Tongue (tissue), 3 donors: ENCODE data around the gene FRMPD4. TPM values are rescaled to one million over a fixed set of nuclear protein-coding genes. Genes with fewer than 3 reads are reported as not detected.

Experiments
- DNase-seq: peaks from one replicate; pipeline ENCODE4 v3.0.0-alpha.2; 2015
- small RNA-seq: library from RNA; depleted of rRNA; stranded (forward); fragments of <200 nt; gene quantifications from one replicate; pipeline ENCODE3, GENCODE V24; 2014; ENCODE audit warnings: low replicate concordance
- total RNA-seq: library from RNA; depleted of rRNA; stranded (reverse); fragments of >200 nt; gene quantifications from one replicate; pipeline ENCODE4 v1.2.3, GENCODE V29; 2014

The FRMPD4 gene
- total RNA-seq, 1 donor from 2014 or later = 0.41 TPM

DNA sequence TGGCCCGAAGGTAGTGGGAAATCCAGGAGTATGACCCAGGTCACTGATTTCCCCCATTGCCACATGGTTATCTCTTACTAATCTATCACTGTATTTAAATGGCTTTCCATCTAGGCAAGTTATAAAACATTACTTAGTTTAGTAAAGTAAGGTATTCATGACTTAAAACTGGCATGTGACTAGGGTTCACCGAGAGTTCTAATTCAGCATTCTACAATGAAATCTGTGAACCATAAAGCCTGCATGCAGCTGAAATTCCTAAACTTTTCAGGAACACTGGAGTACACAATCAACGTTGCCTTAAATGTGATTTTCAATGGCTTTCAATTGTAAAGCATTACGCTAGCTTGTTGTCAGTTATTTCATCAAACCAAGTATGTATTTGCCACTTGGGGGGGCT, 630.2 kb downstream of the FRMPD4 start:
- DNase-seq = no peak

DNA sequence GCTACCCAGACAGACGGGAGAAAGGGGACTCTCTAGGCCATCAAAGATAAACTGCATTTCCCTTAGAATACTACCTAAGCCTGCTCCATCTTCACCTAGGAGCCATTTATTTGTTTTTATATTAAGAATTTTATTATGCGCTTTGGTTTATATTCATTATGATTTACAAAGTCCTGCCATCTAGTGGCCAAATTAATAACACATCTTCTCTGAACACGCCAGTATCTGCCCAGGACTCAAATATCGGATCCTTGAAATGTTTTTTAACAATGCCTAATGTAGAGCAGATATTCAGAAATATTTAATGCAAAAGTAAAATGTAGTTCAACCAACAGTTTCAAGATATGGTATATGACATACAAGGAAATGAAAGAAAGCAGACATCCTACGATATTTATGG, 632.2 kb downstream of the FRMPD4 start:
- DNase-seq = peak; percentile 41

DNA sequence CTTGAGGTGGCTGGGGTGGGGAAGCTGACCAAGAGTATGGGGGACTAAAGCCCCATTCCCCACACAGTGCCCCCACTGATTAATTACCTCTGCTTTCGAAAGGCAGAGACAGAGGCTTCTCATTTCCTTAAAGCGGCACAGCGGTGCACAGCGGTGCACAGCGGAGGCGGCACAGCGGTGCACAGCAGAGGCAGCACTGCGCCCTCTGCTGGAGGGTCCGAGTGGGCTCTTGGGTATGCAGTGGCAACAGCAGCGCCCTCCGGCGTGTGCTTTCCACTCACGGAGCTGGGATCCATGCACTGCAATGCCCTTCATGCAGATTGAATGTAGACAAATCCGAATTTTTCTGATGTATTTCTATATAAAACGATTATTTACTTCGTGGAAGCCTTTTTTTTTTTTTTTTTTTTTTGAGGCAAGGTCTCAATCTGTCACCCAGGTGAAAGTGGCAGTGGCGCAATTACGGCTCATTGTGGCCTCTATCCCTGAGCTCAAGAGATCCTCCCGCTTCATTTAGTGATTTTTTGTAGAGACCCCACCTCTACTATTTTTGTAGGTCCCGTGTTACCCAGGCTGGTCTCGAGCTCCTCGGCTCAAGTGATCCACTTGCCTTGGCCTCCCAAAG, 633.3 kb downstream of the FRMPD4 start:
- DNase-seq = peak; percentile 14

Small RNA genes lying within 50 kb of the gene (small RNA-seq; reads per million reads assigned to genes)
- gene AC119619.1 (not detected), gene RF00019 (not detected), gene RN7SKP290 (not detected)
